ENCODE data around the gene ATAD1. TPM values are rescaled to one million over a fixed set of nuclear protein-coding genes. Genes with fewer than 3 reads are reported as not detected.

ATAD1 gene
- total RNA-seq, 2 experiments from 2014 or later, result 39.4 to 42.8 TPM

- Mint-ChIP-seq H3K9me3 (no peaks in the 10 kb centered on the region), H3K4me1 (ENCODE audit: low read depth) (peaks cover 2% of the 10 kb centered on the region), H3K27ac (no peak overlapping the region), H3K4me3 (no peak overlapping the region), H3K36me3 (no peaks in the 10 kb centered on the region), H3K27me3 (peaks cover 19% of the 10 kb centered on the region)
- intact Hi-C loops (cut with micrococcal nuclease), result no loop called here
- POLR2A ChIA-PET, result no interaction called here
- CTCF ChIA-PET, result no interaction called here
- no peak for DNase-seq
Measured at GRCh38 chr10:87723500-87723899, 94.5 kb downstream of the ATAD1 start.

- no peak overlapping the region for H3K27ac Mint-ChIP-seq
- peaks cover 2% of the 10 kb centered on the region for H3K4me1 Mint-ChIP-seq (ENCODE audit: low read depth)
- POLR2A ChIA-PET, result no interaction called here
- DNase-seq, result no peak
- H3K4me3 Mint-ChIP-seq, result no peak overlapping the region
- peaks cover 19% of the 10 kb centered on the region for H3K27me3 Mint-ChIP-seq
- H3K36me3 Mint-ChIP-seq, result no peaks in the 10 kb centered on the region
- H3K9me3 Mint-ChIP-seq, result no peaks in the 10 kb centered on the region
- CTCF ChIA-PET, result no interaction called here
- intact Hi-C loops (cut with micrococcal nuclease), result no loop called here
Measured at GRCh38 chr10:87722716-87723115, 95.3 kb downstream of the ATAD1 start.

- ChIA-PET POLR2A (no interaction called here), CTCF (interaction anchor here (0.5 kb wide), 1 partner anchor 783 kb away, joined by 3 read pairs; no protein-coding TSS in a partner anchor)
- intact Hi-C loops (cut with micrococcal nuclease), result no loop called here
- H3K27ac Mint-ChIP-seq, result no peak overlapping the region
- no peaks in the 10 kb centered on the region for H3K36me3 Mint-ChIP-seq
- H3K4me1 Mint-ChIP-seq (ENCODE audit: low read depth), result peaks cover 2% of the 10 kb centered on the region
- peaks cover 13% of the 10 kb centered on the region for H3K27me3 Mint-ChIP-seq
- no peaks in the 10 kb centered on the region for H3K9me3 Mint-ChIP-seq
- DNase-seq, result no peak
- H3K4me3 Mint-ChIP-seq, result no peak overlapping the region
Measured at GRCh38 chr10:87721781-87722180, 96.2 kb downstream of the ATAD1 start.

GRCh38 chr10:87720665-87721064 is 97.4 kb downstream of the ATAD1 start:
- POLR2A ChIA-PET, result no interaction called here
- no peak overlapping the region for H3K27ac Mint-ChIP-seq
- H3K4me1 Mint-ChIP-seq (ENCODE audit: low read depth), result peaks cover 4% of the 10 kb centered on the region
- DNase-seq, result no peak
- CTCF ChIA-PET, result no interaction called here
- peaks cover 12% of the 10 kb centered on the region for H3K27me3 Mint-ChIP-seq
- no peaks in the 10 kb centered on the region for H3K9me3 Mint-ChIP-seq
- intact Hi-C loops (cut with micrococcal nuclease), result no loop called here
- H3K36me3 Mint-ChIP-seq, result no peaks in the 10 kb centered on the region
- H3K4me3 Mint-ChIP-seq, result no peak overlapping the region

- ChIA-PET CTCF (no interaction called here), POLR2A (no interaction called here)
- no peak for DNase-seq
- Mint-ChIP-seq H3K9me3 (no peaks in the 10 kb centered on the region), H3K27ac (no peak overlapping the region), H3K27me3 (peaks cover 9% of the 10 kb centered on the region), H3K4me3 (no peak overlapping the region), H3K4me1 (ENCODE audit: low read depth) (peaks cover 4% of the 10 kb centered on the region), H3K36me3 (no peaks in the 10 kb centered on the region)
- intact Hi-C loops (cut with micrococcal nuclease), result no loop called here
Measured at GRCh38 chr10:87716348-87716670, 101.7 kb downstream of the ATAD1 start.

GRCh38 chr10:87715552-87716347 is 102.3 kb downstream of the ATAD1 start:
- Mint-ChIP-seq H3K4me3 (no peak overlapping the region), H3K4me1 (ENCODE audit: low read depth) (peaks cover 2% of the 10 kb centered on the region), H3K27me3 (peaks cover 7% of the 10 kb centered on the region), H3K9me3 (no peaks in the 10 kb centered on the region), H3K27ac (no peak overlapping the region), H3K36me3 (no peaks in the 10 kb centered on the region)
- POLR2A ChIA-PET, result no interaction called here
- CTCF ChIA-PET, result no interaction called here
- DNase-seq, result no peak
- intact Hi-C loops (cut with micrococcal nuclease), result no loop called here

GRCh38 chr10:87713707-87714106 is 104.3 kb downstream of the ATAD1 start:
- Mint-ChIP-seq H3K36me3 (no peaks in the 10 kb centered on the region), H3K27me3 (peaks cover 4% of the 10 kb centered on the region), H3K4me3 (no peak overlapping the region), H3K27ac (no peak overlapping the region), H3K4me1 (ENCODE audit: low read depth) (peaks cover 2% of the 10 kb centered on the region), H3K9me3 (no peaks in the 10 kb centered on the region)
- ChIA-PET POLR2A (no interaction called here), CTCF (no interaction called here)
- intact Hi-C loops (cut with micrococcal nuclease), result no loop called here
- no peak for DNase-seq

GRCh38 chr10:87712913-87713616 is 105.0 kb downstream of the ATAD1 start:
- Mint-ChIP-seq H3K27me3 (peaks cover 3% of the 10 kb centered on the region), H3K36me3 (no peaks in the 10 kb centered on the region), H3K9me3 (no peaks in the 10 kb centered on the region), H3K4me3 (no peak overlapping the region), H3K27ac (no peak overlapping the region), H3K4me1 (ENCODE audit: low read depth) (peaks cover 2% of the 10 kb centered on the region)
- ChIA-PET POLR2A (interaction anchor here (0.6 kb wide), 1 partner anchor 155 kb away, joined by 3 read pairs; no protein-coding TSS in a partner anchor), CTCF (no interaction called here)
- no peak for DNase-seq
- intact Hi-C loops (cut with micrococcal nuclease), result no loop called here

GRCh38 chr10:87707254-87707653 is 110.8 kb downstream of the ATAD1 start:
- POLR2A ChIA-PET, result no interaction called here
- H3K36me3 Mint-ChIP-seq, result no peaks in the 10 kb centered on the region
- intact Hi-C loops (cut with micrococcal nuclease), result no loop called here

GRCh38 chr10:87706731-87707130 is 111.3 kb downstream of the ATAD1 start:
- DNase-seq, result no peak
- intact Hi-C loops (cut with micrococcal nuclease), result no loop called here
- Mint-ChIP-seq H3K4me3 (no peak overlapping the region), H3K27me3 (peaks cover 3% of the 10 kb centered on the region), H3K27ac (no peak overlapping the region), H3K4me1 (ENCODE audit: low read depth) (no peaks in the 10 kb centered on the region), H3K36me3 (no peaks in the 10 kb centered on the region), H3K9me3 (no peaks in the 10 kb centered on the region)
- ChIA-PET POLR2A (no interaction called here), CTCF (no interaction called here)

More at GRCh38 chr10:87707254-87707653, 110.8 kb downstream of the ATAD1 start:
- H3K27ac Mint-ChIP-seq, result no peak overlapping the region
- CTCF ChIA-PET, result no interaction called here
- no peaks in the 10 kb centered on the region for H3K4me1 Mint-ChIP-seq (ENCODE audit: low read depth)
- H3K27me3 Mint-ChIP-seq, result peaks cover 3% of the 10 kb centered on the region
- H3K9me3 Mint-ChIP-seq, result no peaks in the 10 kb centered on the region
- no peak for DNase-seq
- H3K4me3 Mint-ChIP-seq, result no peak overlapping the region

GRCh38 chr10:87705339-87705738 is 112.7 kb downstream of the ATAD1 start:
- intact Hi-C loops (cut with micrococcal nuclease), result no loop called here

GRCh38 chr10:87703771-87704170 is 114.3 kb downstream of the ATAD1 start:
- intact Hi-C loops (cut with micrococcal nuclease), result no loop called here
- POLR2A ChIA-PET, result no interaction called here
- Mint-ChIP-seq H3K4me1 (ENCODE audit: low read depth) (no peaks in the 10 kb centered on the region), H3K27me3 (peaks cover 3% of the 10 kb centered on the region), H3K36me3 (no peaks in the 10 kb centered on the region), H3K4me3 (no peak overlapping the region), H3K27ac (no peak overlapping the region), H3K9me3 (no peaks in the 10 kb centered on the region)
- no peak for DNase-seq
- CTCF ChIA-PET, result no interaction called here

More at GRCh38 chr10:87705339-87705738, 112.7 kb downstream of the ATAD1 start:
- Mint-ChIP-seq H3K4me3 (no peak overlapping the region), H3K4me1 (ENCODE audit: low read depth) (no peaks in the 10 kb centered on the region), H3K27ac (no peak overlapping the region), H3K36me3 (no peaks in the 10 kb centered on the region), H3K27me3 (peaks cover 3% of the 10 kb centered on the region), H3K9me3 (no peaks in the 10 kb centered on the region)
- no peak for DNase-seq
- ChIA-PET POLR2A (no interaction called here), CTCF (no interaction called here)

GRCh38 chr10:87702973-87703294 is 115.1 kb downstream of the ATAD1 start:
- Mint-ChIP-seq H3K27me3 (peaks cover 7% of the 10 kb centered on the region), H3K27ac (no peak overlapping the region), H3K9me3 (no peaks in the 10 kb centered on the region), H3K36me3 (no peaks in the 10 kb centered on the region), H3K4me1 (ENCODE audit: low read depth) (no peaks in the 10 kb centered on the region), H3K4me3 (no peak overlapping the region)
- DNase-seq, result no peak
- intact Hi-C loops (cut with micrococcal nuclease), result no loop called here
- POLR2A ChIA-PET, result no interaction called here
- CTCF ChIA-PET, result no interaction called here

Measured in activated CD4-positive, alpha-beta memory T cell treated with anti-CD3 and anti-CD28 coated beads for 36 hours (primary cell).